ENCODE measurements around the gene MTFR2.

DNA sequence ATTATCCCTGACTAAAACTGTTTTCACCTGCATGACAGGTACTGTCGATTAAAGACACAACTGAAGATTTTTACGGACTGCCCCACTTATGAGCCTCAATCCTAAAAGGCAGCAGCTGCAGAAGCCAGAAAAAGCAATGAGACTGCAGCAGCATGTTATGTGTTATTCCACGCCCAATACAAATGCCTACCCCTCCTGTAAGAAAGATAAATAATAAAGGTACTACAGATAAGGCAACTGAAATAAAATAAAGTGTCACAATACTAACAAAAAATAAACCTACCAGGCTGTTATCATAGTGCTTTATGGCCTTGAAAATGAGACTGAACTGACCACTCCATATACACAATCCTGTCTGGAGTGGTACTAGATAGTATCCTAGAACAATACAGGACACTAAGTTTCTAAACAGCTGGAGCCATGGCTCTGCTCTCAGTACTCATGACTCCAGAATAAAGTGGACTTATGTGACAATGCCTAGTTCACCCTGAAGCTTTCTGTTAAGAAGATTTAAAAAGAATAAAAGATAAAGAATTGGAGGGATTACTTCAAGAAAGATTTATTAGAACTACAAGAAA, 30.0 kb upstream of the MTFR2 start:
- no peak for TF ChIP-seq HIC1 (tag by site-specific recombination; IDR thresholded peaks at IDR 0.05)
- TF ChIP-seq, protein P1, sequence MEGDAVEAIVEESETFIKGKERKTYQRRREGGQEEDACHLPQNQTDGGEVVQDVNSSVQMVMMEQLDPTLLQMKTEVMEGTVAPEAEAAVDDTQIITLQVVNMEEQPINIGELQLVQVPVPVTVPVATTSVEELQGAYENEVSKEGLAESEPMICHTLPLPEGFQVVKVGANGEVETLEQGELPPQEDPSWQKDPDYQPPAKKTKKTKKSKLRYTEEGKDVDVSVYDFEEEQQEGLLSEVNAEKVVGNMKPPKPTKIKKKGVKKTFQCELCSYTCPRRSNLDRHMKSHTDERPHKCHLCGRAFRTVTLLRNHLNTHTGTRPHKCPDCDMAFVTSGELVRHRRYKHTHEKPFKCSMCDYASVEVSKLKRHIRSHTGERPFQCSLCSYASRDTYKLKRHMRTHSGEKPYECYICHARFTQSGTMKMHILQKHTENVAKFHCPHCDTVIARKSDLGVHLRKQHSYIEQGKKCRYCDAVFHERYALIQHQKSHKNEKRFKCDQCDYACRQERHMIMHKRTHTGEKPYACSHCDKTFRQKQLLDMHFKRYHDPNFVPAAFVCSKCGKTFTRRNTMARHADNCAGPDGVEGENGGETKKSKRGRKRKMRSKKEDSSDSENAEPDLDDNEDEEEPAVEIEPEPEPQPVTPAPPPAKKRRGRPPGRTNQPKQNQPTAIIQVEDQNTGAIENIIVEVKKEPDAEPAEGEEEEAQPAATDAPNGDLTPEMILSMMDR (tag by site-specific recombination; IDR thresholded peaks at IDR 0.05), result no peak
